NCI-H345 treated with DMSO at 0.1 percent for 48 hours (cell line): ENCODE measurements around the gene SF3B1.
A peak's percentile ranks its signal among the peaks of the same experiment; 100 is the strongest.
"Not testable (repeated sequence)": the region's sequence is repeated elsewhere in the genome, so short reads cannot be mapped to it uniquely, and the experiment has no call there.

ENCODE experiments used
- DNase-seq: peaks from one replicate; lab custom pipeline; 2025; ENCODE audit not compliant: unreplicated experiment; lab: John Stamatoyannopoulos, UW

The SF3B1 gene

GRCh38 chr2:197383825-197384224 lies 51.0 kb downstream of the SF3B1 start:
- no peak for DNase-seq

DNA sequence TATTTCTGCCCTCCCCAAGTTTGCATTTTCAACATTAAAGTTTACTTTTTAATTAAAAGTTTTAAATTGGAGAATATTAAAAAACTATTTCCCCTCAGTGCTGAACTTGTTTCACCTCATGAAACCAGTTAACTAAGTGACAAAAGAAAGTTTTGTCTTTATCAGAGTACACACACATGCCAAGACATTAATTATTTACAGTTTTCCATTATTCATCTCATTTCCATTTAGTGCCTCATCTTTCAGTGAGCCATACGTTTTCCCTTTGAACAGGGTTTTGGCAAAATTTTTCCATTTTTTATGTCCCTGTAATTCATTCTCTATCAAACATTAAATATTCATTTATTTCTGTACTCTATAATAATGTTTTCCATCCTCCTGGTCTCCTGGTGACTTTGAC lies 53.2 kb downstream of the SF3B1 start:
- DNase-seq, result no peak

DNA sequence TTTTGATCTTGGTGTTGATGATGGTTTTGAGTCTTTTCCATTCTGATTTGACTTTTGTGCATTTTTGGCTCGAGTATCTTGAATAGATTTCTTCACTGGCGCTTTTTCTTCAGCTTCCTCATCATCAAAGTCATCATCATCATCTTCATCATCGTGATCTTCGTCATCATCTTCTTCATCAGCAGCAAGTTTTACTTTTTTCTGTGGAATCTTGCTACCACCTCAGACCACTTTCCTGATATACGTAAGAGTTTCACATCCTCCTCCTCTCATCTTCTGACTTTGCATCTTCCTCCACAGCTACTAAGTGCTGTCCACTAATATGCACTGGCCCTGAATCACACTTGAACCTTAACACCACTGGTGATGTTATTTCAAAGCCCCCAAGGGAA lies 54.9 kb downstream of the SF3B1 start:
- DNase-seq, result not testable (repeated sequence)

GRCh38 chr2:197379308-197379917 lies 55.4 kb downstream of the SF3B1 start:
- not testable (repeated sequence) for DNase-seq

GRCh38 chr2:197378494-197379307 lies 56.1 kb downstream of the SF3B1 start:
- DNase-seq, result peak; percentile 79

GRCh38 chr2:197378086-197378485 lies 56.7 kb downstream of the SF3B1 start:
- no peak for DNase-seq

- DNase-seq, result no peak
These were observed 57.2 kb downstream of the SF3B1 start for GRCh38 chr2:197377670-197378069.

GRCh38 chr2:197372592-197372991 lies 62.2 kb downstream of the SF3B1 start:
- no peak for DNase-seq

GRCh38 chr2:197370664-197371063 lies 64.2 kb downstream of the SF3B1 start:
- DNase-seq, result not testable (repeated sequence)

GRCh38 chr2:197369933-197370320 lies 64.9 kb downstream of the SF3B1 start:
- no peak for DNase-seq

DNA sequence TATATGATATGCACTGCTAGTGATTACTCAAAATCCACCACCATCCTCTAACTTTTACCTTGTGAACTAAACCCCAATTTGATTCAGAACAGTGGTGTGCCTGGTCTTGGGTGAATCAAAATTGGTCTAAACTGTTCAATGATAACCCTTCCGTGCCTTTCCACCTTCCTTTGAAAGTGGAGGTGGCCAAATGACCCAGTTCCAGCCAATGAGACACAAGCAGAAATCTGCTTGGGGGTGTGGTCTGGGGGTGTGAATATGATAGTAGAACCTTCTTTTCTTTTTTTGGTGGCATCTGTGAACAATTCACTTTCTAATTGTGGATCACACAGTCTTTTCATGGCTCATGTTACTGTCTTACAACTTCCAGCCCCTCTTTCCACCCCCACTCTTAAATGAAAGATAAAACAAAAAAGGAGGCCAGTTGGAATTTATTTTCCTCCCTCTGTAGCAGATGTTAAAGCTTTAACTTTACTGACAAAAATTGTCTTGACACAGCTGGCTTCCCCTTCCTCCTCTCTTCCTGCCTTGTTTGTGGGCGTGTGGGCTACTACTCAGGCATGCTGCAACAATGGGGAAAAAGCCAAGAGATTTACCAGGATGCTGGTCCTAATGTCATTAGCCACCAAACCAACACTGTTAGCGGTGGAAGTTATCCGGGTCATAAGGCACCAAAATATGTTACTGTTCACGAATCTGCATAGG lies 65.4 kb downstream of the SF3B1 start:
- DNase-seq, result no peak

DNA sequence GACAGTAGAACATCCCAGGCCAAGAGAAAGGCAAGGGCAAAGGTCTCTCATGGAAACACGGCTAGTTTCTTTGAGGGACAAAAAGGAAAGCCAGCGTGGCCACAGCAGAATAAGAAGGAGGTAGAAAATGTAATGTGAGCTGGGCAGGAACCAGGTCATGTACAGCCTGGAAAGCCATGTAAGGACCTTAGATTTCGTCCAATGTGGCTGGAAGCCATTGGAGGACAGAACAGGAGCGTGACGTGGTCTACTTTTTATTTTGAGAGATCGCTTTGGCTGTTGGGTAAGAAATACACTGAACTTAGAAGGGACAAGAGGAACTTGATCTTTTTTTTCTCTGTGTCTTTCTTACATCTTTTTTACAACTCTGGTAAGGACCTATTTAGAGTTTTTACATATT lies 66.4 kb downstream of the SF3B1 start:
- DNase-seq, result no peak

DNA sequence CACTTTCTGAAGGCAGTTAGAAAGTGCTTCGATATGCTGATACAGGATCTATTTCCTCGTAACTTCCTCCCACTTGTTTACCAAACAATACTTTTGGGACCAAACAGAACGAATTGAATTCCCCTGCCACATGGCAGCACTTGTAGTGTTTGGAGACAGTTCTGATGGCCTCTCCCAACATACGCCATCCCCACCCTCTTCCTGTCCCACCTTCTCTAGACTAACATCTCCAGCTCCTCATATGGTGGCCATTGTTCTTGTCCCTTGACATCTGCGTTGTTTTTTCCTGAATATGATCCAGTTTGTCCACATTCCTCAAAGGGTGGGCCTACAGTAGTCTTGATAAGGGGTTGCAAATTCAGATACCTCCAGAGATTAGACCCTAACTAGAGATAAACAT lies 70.8 kb downstream of the SF3B1 start:
- no peak for DNase-seq

DNA sequence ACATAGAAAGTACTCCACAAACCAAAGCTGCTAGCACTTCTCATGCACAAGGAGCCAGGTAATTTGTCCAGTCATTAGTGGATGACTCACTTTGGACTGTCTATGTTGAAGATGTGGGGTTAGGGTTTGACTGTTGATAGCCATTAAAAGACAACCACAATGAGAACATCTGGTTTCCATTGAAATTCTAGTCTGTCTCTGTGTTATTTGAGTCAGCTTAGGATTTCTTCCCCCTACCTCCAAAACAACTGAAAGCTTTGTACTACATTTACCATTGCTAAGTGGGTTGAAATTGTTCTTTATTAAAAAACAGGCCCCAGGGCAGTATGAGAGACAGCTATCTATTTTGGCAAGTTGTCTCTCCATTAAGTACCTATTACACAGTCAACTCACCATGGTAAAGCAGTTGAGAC lies 74.1 kb downstream of the SF3B1 start:
- no peak for DNase-seq

GRCh38 chr2:197359859-197360258 lies 75.0 kb downstream of the SF3B1 start:
- no peak for DNase-seq

GRCh38 chr2:197358931-197359330 lies 75.9 kb downstream of the SF3B1 start:
- DNase-seq, result no peak

GRCh38 chr2:197357986-197358385 lies 76.8 kb downstream of the SF3B1 start:
- no peak for DNase-seq

DNA sequence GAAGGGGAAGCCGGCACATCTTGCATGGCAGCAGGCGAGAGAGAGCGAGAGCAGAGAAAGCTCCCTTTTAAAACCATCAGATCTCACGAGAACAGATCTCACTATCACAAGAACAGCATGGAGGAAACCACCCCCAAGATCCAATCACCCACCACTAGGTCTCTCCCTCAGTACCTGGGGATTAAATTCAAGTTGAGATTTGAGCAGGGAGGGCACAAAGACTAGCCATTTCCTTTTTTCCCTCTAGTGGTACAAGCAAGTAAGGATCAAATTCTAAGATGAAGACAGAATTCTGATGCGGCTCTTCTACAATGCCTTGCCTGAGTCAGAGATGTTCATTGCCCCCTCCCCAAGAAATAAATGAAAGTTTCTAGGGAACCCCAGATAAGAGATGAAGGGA lies 78.7 kb downstream of the SF3B1 start:
- DNase-seq, result no peak

DNA sequence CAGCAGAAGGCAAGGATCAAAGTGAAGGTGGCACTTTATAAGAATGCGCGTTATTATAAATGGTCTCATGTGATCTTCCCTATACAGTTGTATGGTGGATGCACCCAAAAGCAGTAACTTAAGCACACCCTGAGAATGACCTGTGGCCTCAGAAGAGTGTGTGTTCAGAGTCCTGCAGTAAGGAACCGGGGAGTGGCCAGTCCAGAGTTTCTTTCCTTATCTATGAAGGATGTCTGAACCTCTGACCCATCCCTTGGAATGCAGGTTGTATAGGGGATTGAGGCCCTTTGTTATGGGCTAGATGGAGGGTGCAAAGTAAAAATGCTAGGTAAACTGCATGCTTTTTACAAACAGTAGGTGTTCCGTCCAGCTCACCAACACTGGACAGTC lies 80.7 kb downstream of the SF3B1 start:
- DNase-seq, result no peak

- no peak for DNase-seq
These were observed 81.2 kb downstream of the SF3B1 start for GRCh38 chr2:197353393-197354168.

DNA sequence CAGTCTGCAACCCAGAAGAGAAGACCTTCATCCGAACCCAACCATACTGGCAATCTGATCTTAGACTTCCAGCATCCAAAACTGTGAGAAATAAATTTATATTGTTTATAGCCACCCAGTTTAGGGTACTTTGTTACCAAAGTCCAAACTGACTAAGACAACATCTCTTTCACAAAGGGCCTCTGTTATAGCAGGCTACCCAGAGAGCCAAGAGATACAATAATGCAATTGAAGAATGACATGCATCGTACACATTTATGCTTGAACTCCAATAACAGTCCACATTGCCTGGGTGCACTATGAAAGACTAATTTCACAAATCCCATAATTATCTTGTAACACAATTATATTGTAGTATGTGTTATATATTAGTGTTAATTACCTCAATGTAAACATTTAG lies 85.1 kb downstream of the SF3B1 start:
- DNase-seq, result no peak
